GM19468 (cell line): ENCODE data around the gene LDLR.
A peak's percentile ranks its signal among the peaks of the same experiment; 100 is the strongest.
"Not testable (repeated sequence)": the region's sequence is repeated elsewhere in the genome, so short reads cannot be mapped to it uniquely, and the experiment has no call there.

Experiments used
- ATAC-seq: cut with Tn5 transposase; IDR thresholded peaks from one replicate; pipeline ENCODE4 v1.9.1; 2021; ENCODE audit warnings: mild to moderate bottlenecking, moderate library complexity, moderate number of reproducible peaks; ENCODE audit not compliant: unreplicated experiment; ENCODE audit errors: extremely low read depth

The LDLR gene

GRCh38 chr19:11069561-11069960 is 19.7 kb upstream of the LDLR start:
- no peak for ATAC-seq

- no peak for ATAC-seq
Observed at GRCh38 chr19:11070123-11070522, 19.1 kb upstream of the LDLR start.

DNA sequence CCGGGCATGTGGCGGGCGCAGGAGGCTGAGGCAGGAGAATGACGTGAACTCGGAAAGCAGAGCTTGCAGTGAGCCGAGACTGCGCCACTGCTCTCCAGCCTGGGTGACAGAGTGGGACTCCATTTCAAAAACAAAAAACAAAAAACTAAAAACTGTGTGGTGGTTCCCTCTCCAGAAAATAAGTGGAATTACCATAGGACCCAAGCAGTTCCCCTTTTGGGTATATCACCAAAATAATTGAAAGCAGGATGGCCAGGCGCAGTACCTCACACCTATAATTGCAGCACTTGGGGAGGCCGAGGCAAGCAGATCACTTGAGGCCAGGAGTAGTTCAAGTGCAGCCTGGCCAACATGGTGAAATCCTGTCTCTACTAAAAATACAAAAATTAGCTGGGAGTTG is 15.7 kb upstream of the LDLR start:
- no peak for ATAC-seq

DNA sequence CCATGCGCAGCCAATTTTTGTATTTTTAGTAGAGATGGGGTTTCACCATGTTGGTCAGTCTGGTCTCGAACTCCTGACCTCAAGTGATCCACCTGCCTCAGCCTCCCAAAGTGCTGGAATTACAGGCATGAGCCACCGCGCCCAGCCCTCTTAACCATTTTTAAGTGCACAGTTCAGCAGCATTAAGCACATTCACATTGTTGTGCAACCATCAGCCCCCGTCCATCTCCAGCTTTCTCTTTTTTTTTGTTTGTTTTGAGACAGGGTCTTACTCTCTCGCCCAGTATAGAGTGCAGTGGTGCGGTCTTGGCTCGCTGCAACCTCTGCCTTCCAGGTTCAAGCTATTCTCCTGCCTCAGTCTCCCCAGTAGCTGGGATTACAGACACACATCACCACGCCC is 12.5 kb upstream of the LDLR start:
- ATAC-seq: not testable (repeated sequence)

GRCh38 chr19:11078893-11079292 is 10.4 kb upstream of the LDLR start:
- ATAC-seq: no peak

DNA sequence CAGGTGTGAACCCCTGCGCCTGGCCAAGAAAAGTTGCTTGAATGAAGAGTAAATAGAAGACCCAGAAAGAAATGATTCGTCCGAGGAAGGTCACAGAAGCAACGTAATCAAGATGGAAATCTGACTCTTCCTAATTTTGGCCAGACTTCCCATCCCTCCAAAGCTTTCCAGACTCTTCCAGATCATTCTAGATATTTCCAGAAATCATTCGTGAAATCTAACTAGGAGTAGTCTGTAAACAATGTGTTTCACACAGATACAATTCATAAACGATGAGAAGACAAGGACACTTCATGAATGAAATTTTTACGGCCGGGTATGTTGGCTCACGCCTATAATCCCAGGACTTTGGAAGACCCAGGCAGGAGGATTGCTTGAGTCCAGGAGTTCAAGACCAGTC is 9.3 kb upstream of the LDLR start:
- ATAC-seq: no peak

GRCh38 chr19:11087870-11088505 is 1.3 kb upstream of the LDLR start:
- no peak for ATAC-seq

GRCh38 chr19:11088506-11089253 is 583 bp upstream of the LDLR start:
- ATAC-seq: no peak

DNA sequence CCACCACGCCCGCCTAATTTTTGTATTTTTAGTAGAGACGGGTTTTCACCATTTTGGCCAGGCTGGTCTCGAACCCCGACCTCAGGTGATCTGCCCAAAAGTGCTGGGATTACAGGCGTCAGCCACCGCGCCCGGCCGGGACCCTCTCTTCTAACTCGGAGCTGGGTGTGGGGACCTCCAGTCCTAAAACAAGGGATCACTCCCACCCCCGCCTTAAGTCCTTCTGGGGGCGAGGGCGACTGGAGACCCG is 676 bp downstream of the LDLR start:
- not testable (repeated sequence) for ATAC-seq

- ATAC-seq: peak; percentile 37
Observed at GRCh38 chr19:11090264-11090996, 1.2 kb downstream of the LDLR start.

DNA sequence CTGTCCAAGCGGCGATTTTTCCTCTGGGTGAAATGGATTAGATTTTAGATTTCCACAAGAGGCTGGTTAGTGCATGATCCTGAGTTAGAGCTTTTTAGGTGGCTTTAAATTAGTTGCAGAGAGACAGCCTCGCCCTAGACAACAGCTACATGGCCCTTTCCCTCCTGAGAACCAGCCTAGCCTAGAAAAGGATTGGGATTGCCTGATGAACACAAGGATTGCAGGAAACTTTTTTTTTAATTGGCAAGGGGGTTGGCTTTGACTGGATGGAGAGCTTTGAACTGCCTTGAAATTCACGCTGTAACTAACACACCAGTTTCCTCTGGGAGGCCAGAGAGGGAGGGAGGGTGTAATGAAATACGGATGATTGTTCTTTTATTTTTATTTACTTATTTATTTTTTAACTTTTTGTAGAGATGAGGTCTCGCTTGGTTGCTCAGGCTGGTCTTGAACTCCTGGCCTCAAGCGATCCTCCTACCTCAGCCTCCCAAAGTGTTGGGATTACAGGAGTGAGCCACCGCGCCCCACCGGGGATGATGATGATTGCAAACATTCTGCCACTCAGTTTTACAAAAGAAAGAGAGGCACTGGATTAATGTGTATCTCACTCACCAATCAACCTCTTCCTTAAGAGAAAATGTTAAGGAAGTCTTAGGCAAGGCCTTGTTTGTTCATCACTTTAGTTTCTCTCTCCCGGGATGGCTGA is 1.9 kb downstream of the LDLR start:
- no peak for ATAC-seq

- ATAC-seq: no peak
Observed at GRCh38 chr19:11091703-11092153, 2.5 kb downstream of the LDLR start.

DNA sequence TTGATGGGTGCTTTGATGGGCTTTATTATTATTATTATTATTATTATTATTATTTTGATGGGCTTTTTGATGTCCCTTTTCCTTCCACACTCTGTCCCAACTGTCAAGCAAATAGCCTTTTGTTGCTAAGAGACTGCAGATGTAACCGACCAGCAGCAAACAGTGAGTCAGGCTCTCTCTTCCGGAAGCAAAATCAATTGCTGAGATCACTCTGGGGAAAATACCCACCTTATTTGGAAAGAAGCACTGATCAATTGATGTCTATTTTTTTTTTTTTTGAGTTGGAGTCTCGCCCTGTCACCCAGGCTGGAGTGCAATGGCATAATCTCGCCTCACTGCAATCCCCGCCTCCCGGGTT is 2.9 kb downstream of the LDLR start:
- ATAC-seq: no peak

DNA sequence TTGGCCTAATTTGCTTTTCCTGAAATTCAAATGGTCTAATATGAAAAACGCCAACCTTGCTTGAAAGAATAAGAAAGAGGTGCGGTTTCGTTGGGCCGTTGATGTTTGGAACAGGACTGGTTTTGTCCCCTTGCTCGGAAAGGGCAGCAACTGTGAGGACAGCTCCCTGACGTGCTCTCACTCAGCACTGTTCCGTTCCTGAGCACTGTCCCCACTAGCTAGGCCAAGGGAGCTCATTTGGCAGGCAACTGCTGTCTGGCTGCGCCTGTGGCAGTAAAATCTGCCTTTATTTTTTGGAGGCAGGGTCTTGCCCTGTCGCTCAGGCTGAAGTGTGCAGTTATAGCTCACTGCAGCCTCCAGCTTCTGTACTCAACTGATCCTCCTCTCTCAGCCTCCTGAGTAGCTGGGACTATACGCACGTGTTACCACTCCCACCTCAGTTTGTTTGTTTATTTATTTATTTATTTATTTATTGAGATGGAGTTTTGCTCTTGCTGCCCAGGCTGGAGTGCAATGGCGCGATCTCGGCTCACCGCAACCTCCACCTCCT is 4.5 kb downstream of the LDLR start:
- no peak for ATAC-seq

GRCh38 chr19:11094520-11094894 is 5.2 kb downstream of the LDLR start:
- ATAC-seq: no peak

GRCh38 chr19:11096210-11096841 is 7.1 kb downstream of the LDLR start:
- ATAC-seq: peak; percentile 49

GRCh38 chr19:11097367-11097766 is 8.1 kb downstream of the LDLR start:
- not testable (repeated sequence) for ATAC-seq

- no peak for ATAC-seq
Observed at GRCh38 chr19:11098327-11098726, 9.1 kb downstream of the LDLR start.

GRCh38 chr19:11098861-11099260 is 9.6 kb downstream of the LDLR start:
- ATAC-seq: no peak

GRCh38 chr19:11100049-11100448 is 10.8 kb downstream of the LDLR start:
- no peak for ATAC-seq
